Activated CD4-positive, alpha-beta T cell treated with anti-CD3 and anti-CD28 coated beads for 36 hours (primary cell): ENCODE results near the gene MVK. TPM values are rescaled to one million over a fixed set of nuclear protein-coding genes. Genes with fewer than 3 reads are reported as not detected.

Source experiments
- ATAC-seq: fragments of 200-7000 bp; cut with Tn5 transposase; one replicate; pipeline ENCODE4 v1.10.0; 2021; ENCODE audit warnings: mild to moderate bottlenecking, moderate library complexity
- CTCF ChIA-PET: fragments of 350-600 bp; sonication (Branson Sonifier 250); formaldehyde crosslinking; loops from one replicate; lab custom pipeline; 2021; ENCODE audit warnings: antibody characterized with exemption; lab: Charles Lee
- POLR2A ChIA-PET: fragments of 350-600 bp; sonication (Branson Sonifier 250); formaldehyde crosslinking; loops from one replicate; lab custom pipeline; 2021; ENCODE audit warnings: antibody characterized with exemption, inconsistent platforms; lab: Charles Lee
- DNase-seq: peaks from one replicate; pipeline ENCODE4 v3.0.0-alpha.2; 2020
- H3K27ac Mint-ChIP-seq: one replicate; pipeline ENCODE4 v1.8.0; 2021; ENCODE audit warnings: mixed read lengths
- H3K27me3 Mint-ChIP-seq: one replicate; pipeline ENCODE4 v1.8.0; 2021; ENCODE audit warnings: mixed read lengths
- H3K36me3 Mint-ChIP-seq: one replicate; pipeline ENCODE4 v1.8.0; 2021; ENCODE audit warnings: low read depth, mixed read lengths
- H3K4me1 Mint-ChIP-seq: one replicate; pipeline ENCODE4 v1.8.0; 2021; ENCODE audit warnings: mixed read lengths
- H3K4me3 Mint-ChIP-seq: one replicate; pipeline ENCODE4 v1.8.0; 2021; ENCODE audit warnings: mild to moderate bottlenecking, moderate library complexity, mixed read lengths
- H3K9me3 Mint-ChIP-seq: one replicate; pipeline ENCODE4 v1.8.0; 2021; ENCODE audit warnings: low read depth, mixed read lengths
- intact Hi-C, 2 experiments: fragments of 100-400 bp; cut with DNase I in 1 of 2; cut with micrococcal nuclease in 1 of 2; formaldehyde crosslinking; loops; one replicate each; pipeline versions ENCODE4 v1.14.2 to v1.15.1; 2022 to 2024; cut with DNase I, micrococcal nuclease
- total RNA-seq, 2 experiments: library from RNA; stranded (reverse); gene quantifications; one replicate each; pipeline ENCODE4 v1.2.3, GENCODE V29; 2021

MVK gene
- total RNA-seq, 2 experiments from 2014 or later, result 17.8 to 18.7 TPM

GRCh38 chr12:109621901-109622364, 48.3 kb downstream of the MVK start:
- no peak for DNase-seq
- ChIA-PET POLR2A (no interaction called here), CTCF (interaction anchor here (0.8 to 1.4 kb wide), 2 partner anchors 25 to 26 kb away, joined by 3 to 4 read pairs; no protein-coding TSS in a partner anchor)
- H3K4me1 Mint-ChIP-seq, result peaks cover 4% of the 10 kb centered on the region
- H3K27ac Mint-ChIP-seq, result no peak overlapping the region
- H3K36me3 Mint-ChIP-seq, result no peaks in the 10 kb centered on the region
- intact Hi-C loops, result no loop called here
- H3K4me3 Mint-ChIP-seq, result no peak overlapping the region
- no peak for ATAC-seq
- peaks cover 15% of the 10 kb centered on the region for H3K27me3 Mint-ChIP-seq
- no peaks in the 10 kb centered on the region for H3K9me3 Mint-ChIP-seq

DNA sequence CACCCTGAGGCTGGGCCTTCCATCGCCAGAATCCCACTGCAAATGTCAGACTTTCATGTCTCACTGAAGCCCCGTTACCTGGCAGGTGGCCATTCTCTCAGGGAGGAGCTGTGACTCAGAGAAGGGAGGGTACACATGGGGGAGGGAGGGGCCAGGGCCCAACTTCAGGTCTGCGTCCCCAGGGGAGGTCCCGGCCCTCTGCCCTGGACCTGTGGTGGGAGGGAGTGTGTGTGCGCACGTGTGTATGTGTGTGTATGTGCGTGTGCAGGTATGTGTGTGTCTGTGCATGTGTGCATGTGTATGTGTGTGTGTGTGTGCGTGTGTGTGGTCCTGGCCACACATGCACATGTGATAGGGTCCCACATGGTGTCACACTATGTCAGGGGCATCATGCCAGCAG, 50.9 kb downstream of the MVK start:
- DNase-seq, result no peak
- Mint-ChIP-seq H3K36me3 (no peaks in the 10 kb centered on the region), H3K27me3 (peaks cover 24% of the 10 kb centered on the region), H3K4me1 (peaks cover 4% of the 10 kb centered on the region), H3K4me3 (no peak overlapping the region), H3K9me3 (no peaks in the 10 kb centered on the region), H3K27ac (no peak overlapping the region)
- ATAC-seq, result no peak
- ChIA-PET POLR2A (no interaction called here), CTCF (interaction anchor here (0.7 kb wide), 1 partner anchor 54 kb away, joined by 3 read pairs; no protein-coding TSS in a partner anchor)
- intact Hi-C loops, result no loop called here

DNA sequence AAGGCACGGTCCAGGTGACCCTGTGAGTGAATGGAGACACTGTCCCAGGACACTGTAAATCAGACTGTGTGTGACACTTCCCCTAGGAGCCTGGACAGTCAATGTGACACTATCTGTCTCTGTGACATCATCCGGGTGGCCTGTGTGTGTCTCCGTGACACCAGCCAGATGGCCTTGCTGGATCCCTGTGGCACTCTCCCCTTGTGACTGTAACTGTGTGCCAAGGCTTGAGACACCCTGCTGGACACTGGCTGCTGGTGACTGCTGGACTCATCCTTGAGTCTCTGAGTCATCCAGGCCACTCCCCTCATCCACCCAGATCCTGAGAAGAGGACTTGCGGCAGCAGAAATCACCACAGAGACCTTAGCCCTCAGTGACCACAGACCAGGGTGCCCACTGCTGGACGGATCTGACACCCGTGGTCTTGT, 51.6 kb downstream of the MVK start:
- Mint-ChIP-seq H3K36me3 (no peaks in the 10 kb centered on the region), H3K27me3 (peaks cover 27% of the 10 kb centered on the region), H3K4me3 (no peak overlapping the region), H3K27ac (no peak overlapping the region), H3K4me1 (peaks cover 4% of the 10 kb centered on the region), H3K9me3 (no peaks in the 10 kb centered on the region)
- ATAC-seq (no peak), DNase-seq (no peak)
- intact Hi-C loops, result no loop called here
- POLR2A ChIA-PET, result no interaction called here
- CTCF ChIA-PET, result no interaction called here

DNA sequence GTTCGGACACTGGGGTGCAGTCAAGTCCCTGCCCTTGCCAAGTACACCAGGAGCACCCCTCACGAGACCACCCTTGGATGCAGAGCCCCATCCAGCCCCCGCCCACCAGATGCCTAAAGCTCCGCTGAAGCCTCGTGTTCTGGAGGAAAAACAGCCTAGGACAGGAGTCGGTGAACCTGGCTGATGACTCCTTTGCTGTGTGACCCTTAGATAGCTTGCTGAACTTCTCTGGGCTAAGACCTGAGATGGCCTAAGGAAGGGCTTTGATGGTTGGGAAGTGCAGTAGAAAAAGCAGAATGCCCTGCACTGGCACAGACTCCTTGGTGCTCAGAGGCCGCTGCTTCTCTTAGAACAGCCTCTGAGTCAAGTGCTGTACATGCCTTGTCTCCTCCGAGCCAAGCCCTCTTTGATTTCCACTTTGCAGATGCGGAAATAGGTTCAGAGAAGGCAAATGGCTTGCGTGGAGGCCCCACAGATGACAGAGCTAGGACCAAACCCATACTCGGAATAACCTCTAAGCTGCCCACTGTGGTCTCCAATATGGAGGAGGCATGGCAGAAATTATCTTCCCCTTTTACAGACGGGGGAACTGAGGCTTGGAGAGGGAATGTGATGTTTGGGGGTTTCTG, 52.3 kb downstream of the MVK start:
- Mint-ChIP-seq H3K4me3 (no peak overlapping the region), H3K36me3 (no peaks in the 10 kb centered on the region), H3K4me1 (peaks cover 4% of the 10 kb centered on the region), H3K9me3 (no peaks in the 10 kb centered on the region), H3K27ac (no peak overlapping the region), H3K27me3 (peaks cover 31% of the 10 kb centered on the region)
- ATAC-seq (no peak), DNase-seq (no peak)
- intact Hi-C loops, result no loop called here
- ChIA-PET POLR2A (no interaction called here), CTCF (no interaction called here)

DNA sequence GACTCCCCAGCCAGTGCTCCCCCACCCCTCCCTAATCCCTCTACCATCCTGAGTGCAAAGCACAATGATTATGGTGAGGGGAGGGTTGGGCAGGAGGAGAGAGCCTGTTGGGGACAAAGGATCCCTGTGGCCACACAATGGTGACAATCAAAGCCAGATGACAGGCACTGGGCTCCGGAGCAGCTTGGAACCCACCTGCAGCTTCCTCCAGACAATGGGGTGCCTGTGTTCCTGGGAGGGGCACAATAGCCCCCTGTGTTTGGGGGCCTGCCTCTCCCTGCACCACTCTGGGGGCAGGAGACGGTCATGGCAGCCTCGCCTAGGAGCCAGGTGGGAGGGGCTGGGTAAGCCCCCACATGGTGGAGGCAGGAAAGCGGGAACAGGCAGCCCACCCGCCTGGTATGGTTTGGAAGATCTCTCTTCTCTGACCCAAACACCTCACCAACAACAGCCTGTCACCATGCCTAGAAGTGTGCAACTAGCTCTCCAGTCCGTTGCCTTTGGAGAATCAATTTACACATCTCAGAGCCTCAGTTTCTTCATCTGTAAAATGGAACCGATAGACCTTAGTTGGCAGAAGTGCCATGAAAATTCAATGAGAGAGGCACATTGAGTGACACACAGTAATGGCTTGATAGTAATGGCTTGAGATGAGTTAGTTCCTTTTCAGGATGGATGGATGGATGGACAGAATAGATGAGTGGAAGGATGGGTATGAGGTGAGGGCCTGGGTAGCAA, 53.0 kb downstream of the MVK start:
- intact Hi-C loops, result no loop called here
- DNase-seq, result no peak
- ChIA-PET POLR2A (no interaction called here), CTCF (no interaction called here)
- H3K27me3 Mint-ChIP-seq, result peaks cover 26% of the 10 kb centered on the region
- ATAC-seq, result no peak
- no peak overlapping the region for H3K27ac Mint-ChIP-seq
- H3K4me3 Mint-ChIP-seq, result no peak overlapping the region
- no peaks in the 10 kb centered on the region for H3K9me3 Mint-ChIP-seq
- H3K4me1 Mint-ChIP-seq, result no peaks in the 10 kb centered on the region
- no peaks in the 10 kb centered on the region for H3K36me3 Mint-ChIP-seq

GRCh38 chr12:109627633-109628032, 54.0 kb downstream of the MVK start:
- Mint-ChIP-seq H3K4me3 (no peak overlapping the region), H3K27ac (no peak overlapping the region), H3K4me1 (no peaks in the 10 kb centered on the region), H3K36me3 (no peaks in the 10 kb centered on the region), H3K27me3 (peaks cover 23% of the 10 kb centered on the region), H3K9me3 (no peaks in the 10 kb centered on the region)
- ATAC-seq, result no peak
- ChIA-PET POLR2A (no interaction called here), CTCF (interaction anchor here (0.6 kb wide), 1 partner anchor 30 kb away, joined by 5 read pairs; no protein-coding TSS in a partner anchor)
- DNase-seq, result no peak
- intact Hi-C loops, result no loop called here

DNA sequence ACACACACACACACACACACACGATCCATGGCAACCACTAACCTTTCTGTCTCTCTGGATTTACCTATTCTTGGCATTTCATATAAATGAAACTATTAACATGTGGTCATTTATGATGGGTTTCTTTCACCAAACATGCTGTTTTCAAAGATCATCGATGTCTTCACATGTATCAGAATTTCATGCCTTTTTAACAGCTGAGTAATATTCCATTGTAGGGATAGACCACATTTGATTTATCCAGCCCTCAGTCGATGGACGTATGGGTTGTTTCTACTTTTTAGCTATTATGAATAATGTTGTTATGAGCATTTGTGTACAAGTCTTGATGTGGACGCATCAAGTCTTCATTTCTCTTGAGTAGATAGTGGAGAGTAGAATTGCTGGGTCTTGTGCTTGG, 56.5 kb downstream of the MVK start:
- CTCF ChIA-PET, result interaction anchor here (0.6 kb wide), 1 partner anchor 555 kb away, joined by 3 read pairs; no protein-coding TSS in a partner anchor
- H3K9me3 Mint-ChIP-seq, result no peaks in the 10 kb centered on the region

GRCh38 chr12:109630815-109631214, 57.2 kb downstream of the MVK start:
- Mint-ChIP-seq H3K9me3 (no peaks in the 10 kb centered on the region), H3K4me1 (no peaks in the 10 kb centered on the region), H3K36me3 (no peaks in the 10 kb centered on the region), H3K4me3 (no peak overlapping the region), H3K27me3 (peaks cover 20% of the 10 kb centered on the region), H3K27ac (no peak overlapping the region)
- POLR2A ChIA-PET, result no interaction called here
- CTCF ChIA-PET, result interaction anchor here (0.7 kb wide), 1 partner anchor 33 kb away, joined by 3 read pairs; no protein-coding TSS in a partner anchor
- DNase-seq (no peak), ATAC-seq (no peak)
- intact Hi-C loops, result no loop called here

More for the DNA sequence above, 56.5 kb downstream of the MVK start:
- ATAC-seq, result no peak
- no peaks in the 10 kb centered on the region for H3K4me1 Mint-ChIP-seq
- H3K27me3 Mint-ChIP-seq, result peaks cover 20% of the 10 kb centered on the region
- H3K27ac Mint-ChIP-seq, result no peak overlapping the region
- intact Hi-C loops, result no loop called here
- no peaks in the 10 kb centered on the region for H3K36me3 Mint-ChIP-seq
- DNase-seq, result no peak
- no peak overlapping the region for H3K4me3 Mint-ChIP-seq
- POLR2A ChIA-PET, result no interaction called here

DNA sequence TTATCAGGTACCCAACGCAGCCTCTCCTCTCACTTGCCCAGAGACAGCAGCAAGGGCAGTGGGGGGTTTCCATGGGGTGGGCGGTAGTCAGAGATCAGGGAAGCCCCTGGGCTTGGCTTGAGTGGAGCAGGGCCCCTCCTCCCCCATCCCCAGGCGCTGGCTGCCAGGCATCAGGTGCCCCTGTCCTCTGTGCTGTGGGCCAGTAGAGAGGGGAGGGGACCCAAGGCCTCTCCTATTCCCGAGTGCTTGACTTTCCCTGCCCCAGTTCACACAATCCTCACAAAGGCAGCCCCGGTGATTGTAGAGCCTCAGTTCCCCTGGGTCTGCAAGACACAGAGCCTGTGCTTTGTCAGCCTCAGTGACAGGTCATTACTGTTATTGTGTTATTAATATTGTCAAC, 57.7 kb downstream of the MVK start:
- CTCF ChIA-PET, result no interaction called here
- DNase-seq (no peak), ATAC-seq (no peak)
- POLR2A ChIA-PET, result no interaction called here
- peaks cover 20% of the 10 kb centered on the region for H3K27me3 Mint-ChIP-seq
- H3K4me3 Mint-ChIP-seq, result no peak overlapping the region
- H3K4me1 Mint-ChIP-seq, result no peaks in the 10 kb centered on the region
- no peaks in the 10 kb centered on the region for H3K36me3 Mint-ChIP-seq
- intact Hi-C loops, result no loop called here
- no peak overlapping the region for H3K27ac Mint-ChIP-seq
- H3K9me3 Mint-ChIP-seq, result no peaks in the 10 kb centered on the region

DNA sequence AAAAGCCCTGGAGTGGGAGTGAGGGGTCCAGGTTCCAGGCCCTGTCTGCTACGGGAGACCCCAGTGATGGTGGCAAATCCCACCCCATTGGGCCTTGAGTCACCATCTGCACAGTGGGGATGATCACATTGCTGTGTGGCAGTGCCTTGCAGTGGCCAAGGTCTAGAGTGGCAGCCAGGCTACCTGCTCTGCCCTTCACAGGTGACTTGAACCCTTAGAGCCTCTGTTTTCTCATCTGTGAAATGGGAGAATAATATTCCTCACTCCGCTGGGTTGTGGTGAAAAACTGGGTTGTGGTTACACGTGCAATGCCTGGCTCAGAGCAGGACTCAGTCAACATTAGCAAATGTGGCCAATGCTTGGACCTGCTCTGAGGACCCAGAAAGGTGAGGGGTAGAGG, 58.2 kb downstream of the MVK start:
- Mint-ChIP-seq H3K9me3 (no peaks in the 10 kb centered on the region), H3K4me1 (no peaks in the 10 kb centered on the region), H3K36me3 (no peaks in the 10 kb centered on the region), H3K4me3 (no peak overlapping the region), H3K27ac (no peak overlapping the region), H3K27me3 (peaks cover 19% of the 10 kb centered on the region)
- intact Hi-C loops, result no loop called here
- DNase-seq, result no peak
- no peak for ATAC-seq
- ChIA-PET POLR2A (no interaction called here), CTCF (interaction anchor here (0.5 kb wide), 1 partner anchor 584 kb away, joined by 3 read pairs; no protein-coding TSS in a partner anchor)

- no peak for ATAC-seq
- DNase-seq, result no peak
- no peaks in the 10 kb centered on the region for H3K4me1 Mint-ChIP-seq
- intact Hi-C loops, result no loop called here
- ChIA-PET CTCF (interaction anchor here (0.5 to 0.6 kb wide), 2 partner anchors 210 to 584 kb away, joined by 3 read pairs; no protein-coding TSS in a partner anchor), POLR2A (no interaction called here)
- H3K36me3 Mint-ChIP-seq, result no peaks in the 10 kb centered on the region
- H3K9me3 Mint-ChIP-seq, result no peaks in the 10 kb centered on the region
- peaks cover 17% of the 10 kb centered on the region for H3K27me3 Mint-ChIP-seq
- no peak overlapping the region for H3K27ac Mint-ChIP-seq
- H3K4me3 Mint-ChIP-seq, result no peak overlapping the region
These were observed 58.7 kb downstream of the MVK start for GRCh38 chr12:109632342-109632741.

DNA sequence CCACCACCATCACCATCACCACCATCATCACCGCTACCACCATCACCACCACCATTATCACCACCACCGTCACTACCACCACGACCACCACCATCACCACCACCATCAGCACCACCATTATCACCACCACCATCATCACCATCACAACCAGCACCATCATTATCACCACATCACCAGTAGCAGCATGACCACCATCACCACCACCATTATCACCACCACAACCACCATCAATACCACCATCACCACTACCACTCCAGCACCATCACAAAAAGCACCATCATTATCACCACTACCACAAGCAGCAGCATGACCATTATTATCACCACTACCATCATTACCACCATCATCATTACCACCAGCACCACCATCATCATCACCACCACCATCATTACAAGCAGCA, 62.1 kb downstream of the MVK start:
- Mint-ChIP-seq H3K27me3 (no peaks in the 10 kb centered on the region), H3K36me3 (no peaks in the 10 kb centered on the region), H3K4me1 (no peaks in the 10 kb centered on the region), H3K9me3 (no peaks in the 10 kb centered on the region), H3K27ac (no peak overlapping the region), H3K4me3 (no peak overlapping the region)
- no peak for ATAC-seq
- POLR2A ChIA-PET, result no interaction called here
- CTCF ChIA-PET, result no interaction called here
- no peak for DNase-seq
- intact Hi-C loops, result no loop called here
